Measurements from ENCODE around the gene LITAFD.
"Not testable (repeated sequence)": the region's sequence is repeated elsewhere in the genome, so short reads cannot be mapped to it uniquely, and the experiment has no call there.

LITAFD gene

DNA sequence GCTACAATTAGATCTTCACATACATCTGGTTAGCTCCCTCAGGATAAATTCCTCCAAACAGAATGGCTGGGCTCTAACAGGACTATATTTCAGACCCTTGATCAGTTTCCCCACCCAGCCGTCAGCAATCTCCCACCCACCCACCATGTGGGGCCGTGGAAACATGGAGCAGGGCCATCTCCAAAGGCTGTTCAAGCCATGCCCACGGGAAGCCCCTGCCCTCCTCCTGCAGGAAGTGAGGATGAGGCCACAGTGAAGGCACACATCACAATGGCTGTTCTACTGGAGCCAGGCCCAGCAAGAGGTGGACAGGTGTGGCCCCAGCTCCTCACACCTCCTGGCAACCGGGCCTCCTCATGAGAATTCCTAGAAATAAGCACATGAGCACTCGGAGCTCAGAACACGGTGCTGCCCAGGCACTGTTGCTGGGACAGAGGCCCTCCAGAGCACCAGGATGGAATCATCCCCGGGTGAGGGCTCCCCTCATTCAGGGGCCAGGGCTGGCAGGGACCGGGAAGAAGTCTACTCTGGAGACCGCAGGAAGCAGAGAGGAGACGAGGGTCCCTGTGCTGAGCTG lies at the start of gene LITAFD:
TSS of gene LITAFD (plus strand) at position 311 of the 577 bp plus-strand sequence. CDS start 2,005 bp downstream, outside the sequence.
- no peak for ATAC-seq
- no peak for TF ChIP-seq ZFP30 (CRISPR knock-in tag; IDR thresholded peaks at IDR 0.05)
- TF ChIP-seq TSHZ2 (CRISPR knock-in tag; IDR thresholded peaks at IDR 0.05): no peak
- no peak for TF ChIP-seq RARB (CRISPR knock-in tag; IDR thresholded peaks at IDR 0.05)
- TF ChIP-seq OSR1 (CRISPR knock-in tag; IDR thresholded peaks at IDR 0.05): no peak
- TF ChIP-seq TOX (CRISPR knock-in tag; IDR thresholded peaks at IDR 0.05; ENCODE audit: borderline replicate concordance): no peak

DNA sequence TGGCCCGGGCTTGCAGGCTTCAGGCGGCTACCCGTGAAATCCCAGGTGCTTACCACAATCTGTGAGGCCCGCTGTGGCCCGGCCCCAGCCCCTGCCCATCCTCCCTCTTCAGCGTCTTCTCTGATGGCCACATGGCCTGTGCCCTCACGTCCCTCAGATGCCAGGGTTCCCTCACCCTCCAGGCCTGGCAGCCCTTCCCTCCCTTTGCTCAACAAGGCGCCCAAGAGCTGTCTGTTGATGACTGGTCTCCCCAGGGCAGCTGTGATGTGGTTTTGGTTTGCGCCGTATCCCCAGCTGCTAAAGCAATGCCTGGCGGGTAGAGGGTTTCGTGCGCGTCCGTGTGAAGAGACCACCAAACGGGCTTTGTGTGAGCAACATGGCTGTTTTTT lies 49.4 kb upstream of the LITAFD start:
- ATAC-seq: no peak; the same call in 2 of the 3 replicates
- TF ChIP-seq TOX (CRISPR knock-in tag; IDR thresholded peaks at IDR 0.05; ENCODE audit: borderline replicate concordance) (no peak), ESRRG (CRISPR knock-in tag; IDR thresholded peaks at IDR 0.05) (no peak), OSR1 (CRISPR knock-in tag; IDR thresholded peaks at IDR 0.05) (no peak)

DNA sequence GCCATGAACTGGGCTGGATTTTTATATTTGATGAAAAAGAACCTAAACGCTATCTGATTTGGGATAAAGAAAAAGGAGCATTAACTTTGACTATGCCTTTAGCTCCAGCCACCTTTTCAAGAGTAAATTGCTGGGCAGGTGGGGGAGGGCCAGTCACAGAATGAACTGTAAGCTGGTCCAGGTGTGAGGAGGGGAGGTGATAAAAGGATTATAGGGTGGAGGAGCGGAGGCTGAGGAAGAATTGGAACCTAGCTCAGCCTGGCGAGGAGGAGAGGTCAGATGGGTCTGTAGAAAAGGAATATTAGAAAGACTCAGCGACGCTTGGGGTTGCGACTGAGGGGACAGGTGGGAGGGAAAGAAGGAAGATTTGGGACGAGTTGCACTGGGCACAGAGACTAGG lies 45.4 kb upstream of the LITAFD start:
- not testable (repeated sequence) for ATAC-seq

DNA sequence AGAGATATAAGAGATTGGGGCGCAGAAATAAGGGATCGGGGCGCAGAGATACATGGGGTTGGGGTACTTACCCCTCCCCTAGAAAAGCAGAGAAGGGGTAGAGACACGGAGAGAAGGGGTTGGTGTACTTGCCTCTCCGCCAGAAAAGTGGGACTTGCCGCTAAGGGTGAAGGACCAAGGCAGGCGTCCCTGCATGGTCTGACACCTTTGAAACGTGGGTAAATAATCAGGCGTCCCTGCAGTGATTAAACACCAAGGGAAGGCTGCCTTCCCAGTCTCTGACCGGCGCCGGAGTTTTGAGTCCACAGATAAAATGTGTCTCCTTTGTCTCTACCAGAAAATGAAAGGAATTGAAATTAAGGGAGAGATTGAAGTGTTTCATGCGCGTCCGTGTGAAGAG lies 44.6 kb upstream of the LITAFD start:
- not testable (repeated sequence) for ATAC-seq

DNA sequence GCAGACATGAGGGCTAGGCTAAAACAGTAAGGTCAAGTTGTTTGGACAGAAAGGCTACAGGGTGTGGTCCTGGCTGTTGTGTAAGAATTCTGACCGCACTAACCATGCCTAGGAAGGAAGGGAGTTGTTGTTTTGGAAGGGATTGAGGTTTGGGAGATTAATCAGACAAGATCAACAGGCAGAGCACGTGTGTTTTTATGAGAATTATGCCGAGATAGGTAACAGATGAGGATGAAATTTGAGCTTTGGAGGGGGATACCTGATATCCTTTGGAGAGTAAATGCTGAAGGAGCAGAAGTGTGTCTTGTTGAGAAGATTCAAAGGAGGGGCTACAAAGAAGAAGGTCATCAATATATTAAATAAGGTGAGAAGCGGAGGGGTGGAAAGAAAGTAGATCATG lies 40.1 kb upstream of the LITAFD start:
- ATAC-seq: not testable (repeated sequence)

DNA sequence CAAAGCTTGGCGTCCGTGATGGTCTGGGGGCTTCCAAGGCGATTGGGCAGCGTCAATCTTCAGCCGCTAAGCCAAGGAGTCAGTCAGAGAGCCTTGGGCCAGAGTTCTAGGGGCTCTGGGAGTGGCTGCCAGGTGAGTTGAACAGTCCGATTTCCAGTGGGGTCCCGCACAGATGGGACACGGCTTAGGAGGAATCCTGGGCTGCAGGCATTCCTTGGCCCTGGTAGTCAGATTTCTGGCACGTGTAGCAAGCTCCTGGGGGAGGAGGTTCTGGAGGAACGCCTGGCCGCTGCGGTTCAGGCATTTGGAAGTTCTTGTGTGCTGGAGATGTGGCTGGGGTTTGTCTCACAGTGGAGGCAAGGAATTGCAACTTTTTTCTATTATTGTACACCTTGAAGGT lies 38.9 kb upstream of the LITAFD start:
- not testable (repeated sequence) for ATAC-seq

- ATAC-seq: no peak
- no peak for TF ChIP-seq ZFP3 (CRISPR knock-in tag; IDR thresholded peaks at IDR 0.05)
- TF ChIP-seq ZFP30 (CRISPR knock-in tag; IDR thresholded peaks at IDR 0.05): no peak
- no peak for TF ChIP-seq TOX (CRISPR knock-in tag; IDR thresholded peaks at IDR 0.05; ENCODE audit: borderline replicate concordance)
- no peak for TF ChIP-seq ZNF565 (CRISPR knock-in tag; conservative IDR thresholded peaks at IDR 0.05; ENCODE audit: low read depth)
- TF ChIP-seq PPARA (CRISPR knock-in tag; IDR thresholded peaks at IDR 0.05; ENCODE audit: borderline replicate concordance): no peak
- TF ChIP-seq TSHZ2 (CRISPR knock-in tag; IDR thresholded peaks at IDR 0.05): no peak
- TF ChIP-seq ARNTL (CRISPR knock-in tag; IDR thresholded peaks at IDR 0.05; ENCODE audit: borderline replicate concordance, low read depth): no peak
- TF ChIP-seq ISL1 (CRISPR knock-in tag; IDR thresholded peaks at IDR 0.05): no peak
Measured at GRCh38 chr16:8845699-8846298, 36.4 kb upstream of the LITAFD start.

- TF ChIP-seq ZC3H10 (CRISPR knock-in tag; IDR thresholded peaks at IDR 0.05) (no peak), ZNF70 (CRISPR knock-in tag; IDR thresholded peaks at IDR 0.05) (no peak), ZNF565 (CRISPR knock-in tag; conservative IDR thresholded peaks at IDR 0.05; ENCODE audit: low read depth) (no peak), ESRRG (CRISPR knock-in tag; IDR thresholded peaks at IDR 0.05) (no peak), ZNF8 (CRISPR knock-in tag; IDR thresholded peaks at IDR 0.05) (no peak), ZFP30 (CRISPR knock-in tag; IDR thresholded peaks at IDR 0.05) (no peak)
- TF ChIP-seq, protein P1, sequence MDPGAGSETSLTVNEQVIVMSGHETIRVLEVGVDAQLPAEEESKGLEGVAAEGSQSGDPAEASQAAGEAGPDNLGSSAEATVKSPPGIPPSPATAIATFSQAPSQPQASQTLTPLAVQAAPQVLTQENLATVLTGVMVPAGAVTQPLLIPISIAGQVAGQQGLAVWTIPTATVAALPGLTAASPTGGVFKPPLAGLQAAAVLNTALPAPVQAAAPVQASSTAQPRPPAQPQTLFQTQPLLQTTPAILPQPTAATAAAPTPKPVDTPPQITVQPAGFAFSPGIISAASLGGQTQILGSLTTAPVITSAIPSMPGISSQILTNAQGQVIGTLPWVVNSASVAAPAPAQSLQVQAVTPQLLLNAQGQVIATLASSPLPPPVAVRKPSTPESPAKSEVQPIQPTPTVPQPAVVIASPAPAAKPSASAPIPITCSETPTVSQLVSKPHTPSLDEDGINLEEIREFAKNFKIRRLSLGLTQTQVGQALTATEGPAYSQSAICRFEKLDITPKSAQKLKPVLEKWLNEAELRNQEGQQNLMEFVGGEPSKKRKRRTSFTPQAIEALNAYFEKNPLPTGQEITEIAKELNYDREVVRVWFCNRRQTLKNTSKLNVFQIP (CRISPR knock-in tag; IDR thresholded peaks at IDR 0.05; ENCODE audit: borderline replicate concordance, low read depth): no peak
- no peak for ATAC-seq
Measured at GRCh38 chr16:8846401-8846932, 35.7 kb upstream of the LITAFD start.
